Transverse colon (tissue), 4 donors: ENCODE measurements around the gene CADM1. TPM values are rescaled to one million over a fixed set of nuclear protein-coding genes. Genes with fewer than 3 reads are reported as not detected.

Experiments
- DNase-seq: peaks from one replicate; pipeline ENCODE4 v3.0.0-alpha.2; 2019
- H3K27ac ChIP-seq, 4 donors: fragments of 200-600 bp; sonication (generic); 2 replicates each; pipeline ENCODE4 v1.5.1; 2016 to 2018; ENCODE audit warnings: inconsistent platforms in 4 of 4
- H3K27me3 ChIP-seq: fragments of 200-600 bp; sonication (generic); 2 replicates; pipeline ENCODE4 v1.5.1; 2017; ENCODE audit warnings: inconsistent platforms
- H3K36me3 ChIP-seq, 4 donors: fragments of 200-600 bp; sonication (generic); 2 replicates each; pipeline ENCODE4 v1.5.1; 2017 to 2019; ENCODE audit warnings: inconsistent platforms in 4 of 4
- H3K4me1 ChIP-seq, 4 donors: fragments of 200-600 bp; sonication (generic); 2 replicates each; pipeline ENCODE4 v1.5.1; 2017 to 2020; ENCODE audit warnings: inconsistent platforms in 4 of 4
- H3K4me3 ChIP-seq, 4 donors: fragments of 200-600 bp; sonication (generic); 1 replicate in 1 of 4; 2 replicates in 3 of 4; pipeline versions ENCODE4 v1.5.1 to v1.6.1; 2017 to 2019; ENCODE audit warnings: inconsistent platforms in 4 of 4
- H3K9me3 ChIP-seq, 2 donors: fragments of 200-600 bp; sonication (generic); 2 replicates each; pipeline ENCODE4 v1.5.1; 2017 to 2019; ENCODE audit warnings: inconsistent platforms in 2 of 2
- EP300 ChIP-seq: sonication (generic); formaldehyde crosslinking; IDR thresholded peaks from one replicate; pipeline ENCODE4 v1.6.1; 2017; ENCODE audit warnings: antibody characterized with exemption, low read depth
- POLR2A ChIP-seq: fragments of 450-650 bp; IDR thresholded peaks from one replicate; pipeline ENCODE4 v1.6.1; 2016; ENCODE audit warnings: antibody characterized with exemption, mild to moderate bottlenecking, moderate library complexity
- POLR2AphosphoS5 ChIP-seq, 3 donors: sonication (generic); formaldehyde crosslinking; IDR thresholded peaks; one replicate each; pipeline ENCODE4 v1.6.1; 2016; ENCODE audit warnings: antibody characterized with exemption in 3 of 3
- WGBS, 2 donors: methylation state at CpG; one replicate each; pipeline ENCODE4 v1.1.5; 2018; ENCODE audit warnings: low coverage in 1 of 2; 5-methylcytosine and 5-hydroxymethylcytosine counted together
- in situ Hi-C, 4 donors: fragments of 200-750 bp; cut with MboI; loops; one replicate each; pipeline versions ENCODE4 v1.15.0 to v1.15.1; 2017; ENCODE audit warnings: low sequenced_read_pairs in 3 of 4, low pct_ligation_motif_present in 1 of 4, low pct_unique_long_range_greater_than_20kb in 1 of 4
- intact Hi-C: fragments of 100-400 bp; cut with DNase I; formaldehyde crosslinking; loops from one replicate; pipeline ENCODE4 v1.15.1; 2023; ENCODE audit warnings: low total_unique reads
- total RNA-seq, 4 donors: library from RNA; depleted of rRNA; stranded (reverse); fragments of >200 nt; gene quantifications; one replicate each; pipeline ENCODE4 v1.1.0, GENCODE V29; 2016
- TF ChIP-seq, protein P1 (sequence below), 5 experiments: fragments of 200-600 bp in 3 of 5; fragments of 450-650 bp in 2 of 5; sonication (generic) in 3 of 5; IDR thresholded peaks; 1 replicate in 2 of 5; 2 replicates in 3 of 5; pipeline ENCODE4 v1.5.1; 2016 to 2017; ENCODE audit warnings: antibody characterized with exemption in 5 of 5, inconsistent platforms in 3 of 5, mild to moderate bottlenecking in 2 of 5, moderate library complexity in 1 of 5

The CADM1 gene
- total RNA-seq, 4 donors from 2014 or later, result 2.8 to 6.4 (median 3.7) TPM

DNA sequence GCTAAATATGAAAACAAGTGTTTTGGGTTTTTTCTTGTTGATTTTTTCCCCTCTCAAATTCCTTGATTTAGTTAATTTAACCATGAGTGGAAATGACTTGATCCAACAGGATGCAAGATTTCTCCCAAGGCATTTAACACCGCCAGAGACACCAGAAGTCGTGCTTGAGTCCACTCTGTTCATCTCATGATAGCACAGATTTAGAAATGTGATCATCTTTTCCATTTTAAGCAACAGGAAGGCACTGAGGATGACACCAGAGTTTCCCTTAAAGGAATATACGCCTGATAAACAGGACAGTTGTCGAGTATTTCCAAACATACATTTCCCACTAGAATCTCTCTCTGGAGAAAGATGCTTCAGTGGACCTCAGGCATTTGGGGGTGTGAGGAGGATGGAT, 318.7 kb downstream of the CADM1 start:
- H3K9me3 ChIP-seq, result no peaks in the 10 kb centered on the region
- in situ Hi-C loops, result no loop called here
- no peak overlapping the region for H3K27ac ChIP-seq
- no peaks in the 10 kb centered on the region for H3K36me3 ChIP-seq
- 68 to 85% methylated on average over 2 to 4 of the region's 4 CpGs for WGBS, 2 donors
- H3K27me3 ChIP-seq, result no peaks in the 10 kb centered on the region
- intact Hi-C loops, result no loop called here
- no peak for DNase-seq
- no peak overlapping the region for H3K4me3 ChIP-seq
- no peak for TF ChIP-seq EP300
- TF ChIP-seq, protein P1, sequence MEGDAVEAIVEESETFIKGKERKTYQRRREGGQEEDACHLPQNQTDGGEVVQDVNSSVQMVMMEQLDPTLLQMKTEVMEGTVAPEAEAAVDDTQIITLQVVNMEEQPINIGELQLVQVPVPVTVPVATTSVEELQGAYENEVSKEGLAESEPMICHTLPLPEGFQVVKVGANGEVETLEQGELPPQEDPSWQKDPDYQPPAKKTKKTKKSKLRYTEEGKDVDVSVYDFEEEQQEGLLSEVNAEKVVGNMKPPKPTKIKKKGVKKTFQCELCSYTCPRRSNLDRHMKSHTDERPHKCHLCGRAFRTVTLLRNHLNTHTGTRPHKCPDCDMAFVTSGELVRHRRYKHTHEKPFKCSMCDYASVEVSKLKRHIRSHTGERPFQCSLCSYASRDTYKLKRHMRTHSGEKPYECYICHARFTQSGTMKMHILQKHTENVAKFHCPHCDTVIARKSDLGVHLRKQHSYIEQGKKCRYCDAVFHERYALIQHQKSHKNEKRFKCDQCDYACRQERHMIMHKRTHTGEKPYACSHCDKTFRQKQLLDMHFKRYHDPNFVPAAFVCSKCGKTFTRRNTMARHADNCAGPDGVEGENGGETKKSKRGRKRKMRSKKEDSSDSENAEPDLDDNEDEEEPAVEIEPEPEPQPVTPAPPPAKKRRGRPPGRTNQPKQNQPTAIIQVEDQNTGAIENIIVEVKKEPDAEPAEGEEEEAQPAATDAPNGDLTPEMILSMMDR (IDR thresholded peaks at IDR 0.05), result no peak
- no peak for TF ChIP-seq POLR2AphosphoS5 (IDR thresholded peaks at IDR 0.05)
- TF ChIP-seq POLR2A, result no peak
- no peaks in the 10 kb centered on the region for H3K4me1 ChIP-seq

GRCh38 chr11:115184901-115185300, 319.3 kb downstream of the CADM1 start:
- in situ Hi-C loops, result no loop called here
- 91 to 100% methylated on average over 1 to 5 of the region's 5 CpGs for WGBS, 2 donors

GRCh38 chr11:115183830-115184229, 320.4 kb downstream of the CADM1 start:
- in situ Hi-C loops, result no loop called here
- Histone ChIP-seq H3K27ac (no peak overlapping the region), H3K36me3 (no peaks in the 10 kb centered on the region), H3K4me1 (no peaks in the 10 kb centered on the region), H3K27me3 (no peaks in the 10 kb centered on the region), H3K9me3 (no peaks in the 10 kb centered on the region), H3K4me3 (no peak overlapping the region)
- TF ChIP-seq POLR2A (no peak), EP300 (no peak), POLR2AphosphoS5 (IDR thresholded peaks at IDR 0.05) (no peak)
- TF ChIP-seq, protein P1 (IDR thresholded peaks at IDR 0.05), result no peak
- WGBS, 2 donors, result 76 to 86% methylated on average over 6 of the region's 6 CpGs
- DNase-seq, result no peak
- intact Hi-C loops, result no loop called here

More at GRCh38 chr11:115184901-115185300, 319.3 kb downstream of the CADM1 start:
- H3K27me3 ChIP-seq, result no peaks in the 10 kb centered on the region
- TF ChIP-seq POLR2AphosphoS5 (IDR thresholded peaks at IDR 0.05) (no peak), POLR2A (no peak), EP300 (no peak)
- TF ChIP-seq, protein P1 (IDR thresholded peaks at IDR 0.05), result no peak
- no peak for DNase-seq
- H3K4me1 ChIP-seq, result no peaks in the 10 kb centered on the region
- H3K27ac ChIP-seq, result no peak overlapping the region
- intact Hi-C loops, result no loop called here
- no peaks in the 10 kb centered on the region for H3K36me3 ChIP-seq
- H3K4me3 ChIP-seq, result no peak overlapping the region
- H3K9me3 ChIP-seq, result no peaks in the 10 kb centered on the region

DNA sequence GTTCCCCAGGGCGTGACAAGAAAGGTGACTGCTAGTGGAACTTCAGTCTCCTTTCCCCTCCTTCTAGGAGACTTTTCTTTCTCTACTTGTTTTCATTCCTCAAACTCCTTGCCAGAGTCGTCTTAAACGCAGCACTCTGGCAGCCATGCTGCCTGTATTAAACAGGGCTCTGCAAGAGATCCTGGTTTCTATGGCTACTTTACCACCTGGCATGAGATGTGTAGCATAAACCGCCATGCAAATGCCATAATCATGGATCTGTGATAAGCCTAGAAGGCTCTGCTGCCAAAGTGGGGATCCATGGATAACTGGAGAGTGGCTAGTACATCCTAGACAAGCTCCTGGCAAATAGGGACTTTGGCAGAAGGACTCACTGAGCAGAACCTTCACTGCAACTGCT, 321.1 kb downstream of the CADM1 start:
- DNase-seq, result no peak
- H3K4me3 ChIP-seq, result no peak overlapping the region
- in situ Hi-C loops, result no loop called here
- TF ChIP-seq POLR2A (no peak), EP300 (no peak), POLR2AphosphoS5 (IDR thresholded peaks at IDR 0.05) (no peak)
- TF ChIP-seq, protein P1 (IDR thresholded peaks at IDR 0.05), result no peak
- H3K4me1 ChIP-seq, result no peaks in the 10 kb centered on the region
- H3K27me3 ChIP-seq, result no peaks in the 10 kb centered on the region
- no peaks in the 10 kb centered on the region for H3K36me3 ChIP-seq
- intact Hi-C loops, result no loop called here
- 89% methylated on average over 4 of the region's 4 CpGs; no CpG with 5 or more reads in 1 of the 2 donors for WGBS, 2 donors
- H3K27ac ChIP-seq, result no peak overlapping the region
- H3K9me3 ChIP-seq, result no peaks in the 10 kb centered on the region
